Measurements from ENCODE around the gene ZNF385B. TPM values are rescaled to one million over a fixed set of nuclear protein-coding genes. Genes with fewer than 3 reads are reported as not detected.

The ZNF385B gene
- total and polyA plus RNA-seq, 7 donors: 0.35 to 5.6 (median 3.0) TPM; not detected in 1

DNA sequence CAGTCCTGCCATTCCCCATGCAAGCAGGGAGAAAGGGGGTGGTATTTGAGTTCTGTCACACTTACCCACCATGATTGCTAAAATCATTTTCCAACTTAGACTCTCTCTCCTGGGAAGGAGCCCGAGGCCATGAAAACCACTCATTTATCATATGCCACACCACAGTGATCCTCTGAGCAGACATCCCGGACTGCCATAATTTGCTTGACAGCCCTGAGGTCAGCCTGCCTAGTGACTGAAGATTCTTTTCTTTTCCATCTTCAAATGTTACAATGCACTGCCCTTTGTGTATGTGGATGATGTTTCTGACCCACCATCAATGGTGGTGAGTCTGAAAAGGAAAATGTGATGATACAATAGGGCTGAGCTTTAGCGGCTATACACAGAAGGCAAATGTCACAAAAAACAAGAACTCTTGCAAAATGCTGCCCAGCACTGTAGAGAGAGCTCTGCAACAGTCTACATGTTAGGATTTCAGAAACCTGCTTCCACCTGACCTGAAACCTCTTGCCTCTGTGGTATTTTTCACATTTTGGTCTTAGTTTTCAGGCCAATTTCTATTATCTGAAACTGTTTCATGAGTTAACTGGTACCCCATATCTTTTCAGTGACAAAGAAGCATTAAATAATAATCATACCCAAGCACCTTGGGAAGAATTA is 272.8 kb downstream of the ZNF385B start:
- Histone ChIP-seq H3K9me3 (no peaks in the 10 kb centered on the region), H3K4me1 (no peaks in the 10 kb centered on the region), H3K4me3 (no peak overlapping the region), H3K27me3 (no peaks in the 10 kb centered on the region), H3K36me3 (no peaks in the 10 kb centered on the region), H3K27ac (no peak overlapping the region)
- 68 to 92% methylated on average over 3 of the region's 3 CpGs for WGBS, 2 donors
- no peak for TF ChIP-seq EP300 (IDR thresholded peaks at IDR 0.05)
- intact Hi-C loops (cut with DNase I): no loop called here
- no peak for DNase-seq

- no peak for TF ChIP-seq EP300 (IDR thresholded peaks at IDR 0.05)
- TF ChIP-seq CTCF (IDR thresholded peaks at IDR 0.05): no peak
- TF ChIP-seq POLR2A (IDR thresholded peaks at IDR 0.05): no peak
- no peak for TF ChIP-seq POLR2AphosphoS5 (IDR thresholded peaks at IDR 0.05)
- intact Hi-C loops (cut with DNase I): no loop called here
- no peaks in the 10 kb centered on the region for H3K27me3 ChIP-seq
These were observed 276.7 kb downstream of the ZNF385B start for GRCh38 chr2:179584760-179585159.

GRCh38 chr2:179581605-179582004 is 279.8 kb downstream of the ZNF385B start:
- Histone ChIP-seq H3K36me3 (no peaks in the 10 kb centered on the region), H3K27ac (no peak overlapping the region), H3K9me3 (peaks cover 0 to 3% (median 0%) of the 10 kb centered on the region in 4 donors), H3K4me3 (no peak overlapping the region), H3K4me1 (no peaks in the 10 kb centered on the region), H3K27me3 (no peaks in the 10 kb centered on the region)
- WGBS, 2 donors: 94 to 97% methylated on average over 1 of the region's 1 CpG
- intact Hi-C loops (cut with DNase I): no loop called here
- no peak for TF ChIP-seq POLR2AphosphoS5 (IDR thresholded peaks at IDR 0.05)
- no peak for TF ChIP-seq POLR2A (IDR thresholded peaks at IDR 0.05)
- no peak for TF ChIP-seq CTCF (IDR thresholded peaks at IDR 0.05)
- TF ChIP-seq EP300 (IDR thresholded peaks at IDR 0.05): no peak
- no peak for DNase-seq

More at GRCh38 chr2:179584760-179585159, 276.7 kb downstream of the ZNF385B start:
- no peak for DNase-seq
- Histone ChIP-seq H3K36me3 (no peaks in the 10 kb centered on the region), H3K4me3 (no peak overlapping the region), H3K4me1 (no peaks in the 10 kb centered on the region), H3K27ac (no peak overlapping the region), H3K9me3 (peaks cover 0 to 3% (median 0%) of the 10 kb centered on the region in 4 donors)

DNA sequence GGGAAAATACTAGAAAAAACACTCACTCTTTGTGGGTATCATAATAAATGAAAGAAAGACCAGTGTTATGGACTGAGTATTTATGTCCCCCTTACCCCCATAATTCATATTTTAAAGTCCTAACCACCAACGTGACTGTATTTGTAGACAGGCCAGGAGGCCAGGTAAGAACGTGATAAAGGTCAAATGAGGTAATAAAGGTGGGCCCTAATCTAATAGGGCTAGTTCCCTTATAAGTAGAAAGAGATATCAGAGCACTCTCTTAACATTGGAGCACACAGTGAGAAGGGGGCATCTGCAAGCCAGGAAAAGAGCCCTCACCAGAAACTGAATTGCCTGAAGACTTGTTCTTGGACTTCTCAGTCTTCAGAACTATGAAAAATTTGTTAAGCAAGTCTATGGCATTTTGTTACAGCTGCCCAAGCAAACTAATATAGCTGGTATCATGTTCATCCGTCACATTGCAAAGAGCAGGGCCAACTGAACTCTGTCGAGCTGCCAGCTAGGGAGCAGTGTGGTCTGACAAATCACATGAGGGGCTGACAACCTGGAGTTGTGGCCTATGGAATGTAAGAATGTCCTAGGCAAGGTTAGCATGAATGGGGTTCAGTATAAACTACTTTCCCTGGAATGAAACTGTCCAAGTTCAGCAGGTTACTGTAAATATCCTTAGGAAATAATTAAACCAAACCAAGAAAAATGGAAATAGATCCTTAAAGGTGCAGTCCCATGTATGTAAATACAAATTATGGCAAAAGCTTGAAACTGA is 280.9 kb downstream of the ZNF385B start:
- no peaks in the 10 kb centered on the region for H3K27me3 ChIP-seq
- no peak for DNase-seq
- H3K9me3 ChIP-seq: peaks cover 0 to 3% (median 0%) of the 10 kb centered on the region in 4 donors
- H3K27ac ChIP-seq: no peak overlapping the region
- no peak for TF ChIP-seq POLR2A (IDR thresholded peaks at IDR 0.05)
- TF ChIP-seq EP300 (IDR thresholded peaks at IDR 0.05): no peak
- TF ChIP-seq POLR2AphosphoS5 (IDR thresholded peaks at IDR 0.05): no peak
- no peak for TF ChIP-seq CTCF (IDR thresholded peaks at IDR 0.05)
- WGBS, 2 donors: 29 to 64% methylated on average over 4 of the region's 4 CpGs
- no peaks in the 10 kb centered on the region for H3K4me1 ChIP-seq
- no peak overlapping the region for H3K4me3 ChIP-seq
- intact Hi-C loops (cut with DNase I): no loop called here
- no peaks in the 10 kb centered on the region for H3K36me3 ChIP-seq

DNA sequence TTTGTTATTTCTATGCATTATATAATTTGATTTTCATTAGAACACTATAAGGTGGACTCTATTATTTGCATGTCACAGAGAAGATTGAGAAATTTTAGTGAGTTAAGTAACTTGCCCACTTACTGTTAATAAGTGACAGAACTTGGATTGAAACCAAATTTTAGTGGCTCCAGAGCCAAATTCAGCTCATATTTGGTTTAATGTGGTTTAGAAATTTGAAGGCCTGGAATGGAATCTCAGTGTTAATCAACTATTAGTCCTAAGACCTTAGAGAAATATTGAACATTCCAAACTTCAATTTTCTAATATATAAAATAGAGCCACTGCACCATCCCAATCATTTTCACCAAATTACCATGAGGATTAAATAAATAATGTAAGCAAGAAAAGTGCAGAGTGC is 281.6 kb downstream of the ZNF385B start:
- H3K27me3 ChIP-seq: no peaks in the 10 kb centered on the region
- no peak for DNase-seq
- no peaks in the 10 kb centered on the region for H3K4me1 ChIP-seq
- peaks cover 0 to 3% (median 0%) of the 10 kb centered on the region in 4 donors for H3K9me3 ChIP-seq
- H3K27ac ChIP-seq: no peak overlapping the region
- TF ChIP-seq POLR2AphosphoS5 (IDR thresholded peaks at IDR 0.05) (no peak), CTCF (IDR thresholded peaks at IDR 0.05) (no peak), POLR2A (IDR thresholded peaks at IDR 0.05) (no peak), EP300 (IDR thresholded peaks at IDR 0.05) (no peak)
- H3K4me3 ChIP-seq: no peak overlapping the region
- intact Hi-C loops (cut with DNase I): no loop called here
- H3K36me3 ChIP-seq: no peaks in the 10 kb centered on the region
